ENCODE measurements around the gene KRTAP16-1. TPM values are rescaled to one million over a fixed set of nuclear protein-coding genes. Genes with fewer than 3 reads are reported as not detected.

KRTAP16-1 gene
- total RNA-seq, 1 experiment from 2014 or later: not detected

GRCh38 chr17:41345992-41346391 is 36.9 kb upstream of the KRTAP16-1 start:
- Histone ChIP-seq H3K27ac (ENCODE audit: low read length) (no peak overlapping the region), H3K4me3 (ENCODE audit: low read length) (no peak overlapping the region), H4K20me1 (ENCODE audit: insufficient read depth, low read depth, low read length) (no peaks in the 10 kb centered on the region), H3K27me3 (ENCODE audit: low read length) (no peaks in the 10 kb centered on the region), H3K9me3 (ENCODE audit: low read length) (peaks cover 4% of the 10 kb centered on the region; the same call in 1 of the 2 replicates), H3K9me2 (replicated peaks; ENCODE audit: insufficient read depth, low read length) (no peaks in the 10 kb centered on the region), H3K4me2 (ENCODE audit: low read depth, low read length, poor library complexity, severe bottlenecking) (no peak overlapping the region), H3K9ac (ENCODE audit: low read length) (no peak overlapping the region), H2AFZ (ENCODE audit: low read length) (no peak overlapping the region), H3K79me2 (ENCODE audit: low read length) (no peaks in the 10 kb centered on the region), H3K4me1 (ENCODE audit: low read length) (no peaks in the 10 kb centered on the region), H3K36me3 (ENCODE audit: insufficient read depth, low read length) (no peaks in the 10 kb centered on the region)
- DNase-seq: no peak

GRCh38 chr17:41343029-41343428 is 33.9 kb upstream of the KRTAP16-1 start:
- Histone ChIP-seq H3K36me3 (ENCODE audit: insufficient read depth, low read length) (no peaks in the 10 kb centered on the region), H3K9me3 (ENCODE audit: low read length) (peaks cover 4% of the 10 kb centered on the region; the same call in 1 of the 2 replicates), H3K79me2 (ENCODE audit: low read length) (no peaks in the 10 kb centered on the region), H2AFZ (ENCODE audit: low read length) (no peak overlapping the region), H3K4me2 (ENCODE audit: low read depth, low read length, poor library complexity, severe bottlenecking) (no peak overlapping the region), H3K9ac (ENCODE audit: low read length) (no peak overlapping the region), H4K20me1 (ENCODE audit: insufficient read depth, low read depth, low read length) (no peaks in the 10 kb centered on the region), H3K4me3 (ENCODE audit: low read length) (no peak overlapping the region), H3K4me1 (ENCODE audit: low read length) (no peaks in the 10 kb centered on the region), H3K27me3 (ENCODE audit: low read length) (no peaks in the 10 kb centered on the region), H3K9me2 (replicated peaks; ENCODE audit: insufficient read depth, low read length) (no peaks in the 10 kb centered on the region), H3K27ac (ENCODE audit: low read length) (no peak overlapping the region)
- DNase-seq: no peak

DNA sequence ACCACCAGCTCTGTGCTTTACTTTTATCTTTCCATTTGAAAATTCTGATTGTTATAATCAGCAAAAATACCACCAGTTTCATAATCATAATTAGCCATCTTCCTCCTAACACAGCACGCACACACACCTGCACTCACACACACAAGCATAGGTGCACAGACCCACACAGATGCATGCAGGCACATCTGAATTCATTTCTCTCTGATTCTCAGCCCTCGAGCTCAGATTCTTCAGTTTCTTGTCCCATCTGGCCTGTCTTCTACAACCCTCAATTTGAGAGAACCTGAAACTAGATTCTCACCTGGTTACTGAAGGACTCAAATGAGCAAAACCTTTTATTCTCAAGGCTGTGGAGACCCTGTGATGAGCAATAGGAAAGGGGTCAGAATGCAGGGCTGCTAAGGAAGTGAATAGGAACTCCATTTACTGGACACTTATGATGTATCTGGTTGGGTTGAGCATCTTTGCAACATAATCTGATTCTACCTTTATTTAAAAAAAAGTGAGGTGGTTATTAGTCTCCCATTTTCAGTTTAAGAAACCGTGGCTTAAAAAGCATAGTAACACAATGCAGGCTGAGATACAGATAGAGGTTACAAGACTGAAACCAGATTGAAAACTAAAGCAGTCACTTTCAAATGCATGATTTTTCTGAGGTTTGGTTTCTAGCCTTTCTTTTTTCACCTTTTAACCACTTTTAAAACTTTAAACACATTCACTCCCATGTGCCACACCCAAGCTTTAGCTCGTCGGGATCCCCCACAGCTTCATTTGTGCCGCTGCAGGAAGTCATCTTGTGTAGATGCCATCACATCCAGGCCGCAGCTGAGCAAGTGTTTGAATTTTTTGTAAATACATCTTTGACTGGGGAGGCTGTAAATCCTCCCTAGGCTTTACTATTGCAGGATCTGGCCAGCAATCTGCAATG is 32.1 kb upstream of the KRTAP16-1 start:
- no peak for DNase-seq
- Histone ChIP-seq H3K27me3 (ENCODE audit: low read length) (no peaks in the 10 kb centered on the region), H3K79me2 (ENCODE audit: low read length) (no peaks in the 10 kb centered on the region), H3K9me2 (replicated peaks; ENCODE audit: insufficient read depth, low read length) (no peaks in the 10 kb centered on the region), H2AFZ (ENCODE audit: low read length) (no peak overlapping the region), H3K9me3 (ENCODE audit: low read length) (peaks cover 4% of the 10 kb centered on the region; the same call in 1 of the 2 replicates), H3K4me2 (ENCODE audit: low read depth, low read length, poor library complexity, severe bottlenecking) (no peak overlapping the region), H3K4me1 (ENCODE audit: low read length) (no peaks in the 10 kb centered on the region), H3K27ac (ENCODE audit: low read length) (no peak overlapping the region), H4K20me1 (ENCODE audit: insufficient read depth, low read depth, low read length) (no peaks in the 10 kb centered on the region), H3K9ac (ENCODE audit: low read length) (no peak overlapping the region), H3K36me3 (ENCODE audit: insufficient read depth, low read length) (no peaks in the 10 kb centered on the region), H3K4me3 (ENCODE audit: low read length) (no peak overlapping the region)

GRCh38 chr17:41340494-41340893 is 31.4 kb upstream of the KRTAP16-1 start:
- no peak overlapping the region for H3K4me3 ChIP-seq (ENCODE audit: low read length)

GRCh38 chr17:41339571-41340172 is 30.6 kb upstream of the KRTAP16-1 start:
- Histone ChIP-seq H2AFZ (ENCODE audit: low read length) (no peak overlapping the region), H3K4me1 (ENCODE audit: low read length) (peaks cover under 1% of the 10 kb centered on the region), H3K27me3 (ENCODE audit: low read length) (no peaks in the 10 kb centered on the region), H3K36me3 (ENCODE audit: insufficient read depth, low read length) (no peaks in the 10 kb centered on the region), H4K20me1 (ENCODE audit: insufficient read depth, low read depth, low read length) (no peaks in the 10 kb centered on the region), H3K9ac (ENCODE audit: low read length) (no peak overlapping the region), H3K4me2 (ENCODE audit: low read depth, low read length, poor library complexity, severe bottlenecking) (no peak overlapping the region), H3K9me2 (replicated peaks; ENCODE audit: insufficient read depth, low read length) (no peaks in the 10 kb centered on the region), H3K4me3 (ENCODE audit: low read length) (no peak overlapping the region), H3K27ac (ENCODE audit: low read length) (no peak overlapping the region), H3K9me3 (ENCODE audit: low read length) (peaks cover 4% of the 10 kb centered on the region; the same call in 1 of the 2 replicates), H3K79me2 (ENCODE audit: low read length) (no peaks in the 10 kb centered on the region)
- no peak for DNase-seq

More at GRCh38 chr17:41340494-41340893, 31.4 kb upstream of the KRTAP16-1 start:
- Histone ChIP-seq H3K9me2 (replicated peaks; ENCODE audit: insufficient read depth, low read length) (no peaks in the 10 kb centered on the region), H3K9ac (ENCODE audit: low read length) (no peak overlapping the region), H4K20me1 (ENCODE audit: insufficient read depth, low read depth, low read length) (no peaks in the 10 kb centered on the region), H3K79me2 (ENCODE audit: low read length) (no peaks in the 10 kb centered on the region), H3K27ac (ENCODE audit: low read length) (no peak overlapping the region), H3K4me1 (ENCODE audit: low read length) (no peaks in the 10 kb centered on the region), H3K4me2 (ENCODE audit: low read depth, low read length, poor library complexity, severe bottlenecking) (no peak overlapping the region), H3K36me3 (ENCODE audit: insufficient read depth, low read length) (no peaks in the 10 kb centered on the region), H3K9me3 (ENCODE audit: low read length) (peaks cover 4% of the 10 kb centered on the region; the same call in 1 of the 2 replicates), H3K27me3 (ENCODE audit: low read length) (no peaks in the 10 kb centered on the region), H2AFZ (ENCODE audit: low read length) (no peak overlapping the region)
- no peak for DNase-seq

- H2AFZ ChIP-seq (ENCODE audit: low read length): no peak overlapping the region
- H3K9me2 ChIP-seq (replicated peaks; ENCODE audit: insufficient read depth, low read length): no peaks in the 10 kb centered on the region
- no peaks in the 10 kb centered on the region for H3K79me2 ChIP-seq (ENCODE audit: low read length)
- H4K20me1 ChIP-seq (ENCODE audit: insufficient read depth, low read depth, low read length): no peaks in the 10 kb centered on the region
- H3K9me3 ChIP-seq (ENCODE audit: low read length): peaks cover 4% of the 10 kb centered on the region; the same call in 1 of the 2 replicates
- no peak for DNase-seq
- no peaks in the 10 kb centered on the region for H3K36me3 ChIP-seq (ENCODE audit: insufficient read depth, low read length)
- H3K27me3 ChIP-seq (ENCODE audit: low read length): no peaks in the 10 kb centered on the region
- no peak overlapping the region for H3K4me3 ChIP-seq (ENCODE audit: low read length)
- no peak overlapping the region for H3K27ac ChIP-seq (ENCODE audit: low read length)
- H3K4me2 ChIP-seq (ENCODE audit: low read depth, low read length, poor library complexity, severe bottlenecking): no peak overlapping the region
- peaks cover 7% of the 10 kb centered on the region for H3K4me1 ChIP-seq (ENCODE audit: low read length)
- H3K9ac ChIP-seq (ENCODE audit: low read length): no peak overlapping the region
Observed at GRCh38 chr17:41338961-41339485, 29.9 kb upstream of the KRTAP16-1 start.

DNA sequence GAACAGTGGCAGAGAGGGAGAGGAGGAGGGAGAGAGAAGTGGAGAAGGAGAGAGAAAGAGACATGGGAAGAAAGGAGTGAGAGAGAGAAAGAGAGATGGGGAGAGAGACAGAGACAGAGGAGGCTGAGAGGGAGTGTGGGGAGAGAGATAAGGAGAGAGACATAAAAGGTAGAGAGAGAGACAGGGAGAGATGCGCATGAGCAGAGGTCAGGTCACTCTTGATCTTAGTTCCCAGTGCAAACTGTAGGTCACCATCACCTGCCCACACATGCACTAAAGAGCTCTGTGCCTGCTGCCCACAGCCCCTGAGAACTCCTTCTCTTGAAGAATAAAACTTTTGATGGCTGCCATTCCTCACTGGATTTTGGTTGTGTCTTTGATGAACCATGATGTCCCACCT is 26.6 kb upstream of the KRTAP16-1 start:
- H3K27me3 ChIP-seq (ENCODE audit: low read length): no peaks in the 10 kb centered on the region
- no peaks in the 10 kb centered on the region for H3K9me3 ChIP-seq (ENCODE audit: low read length)
- no peak for DNase-seq
- peaks cover 7% of the 10 kb centered on the region for H3K4me1 ChIP-seq (ENCODE audit: low read length)
- H2AFZ ChIP-seq (ENCODE audit: low read length): no peak overlapping the region
- H3K36me3 ChIP-seq (ENCODE audit: insufficient read depth, low read length): no peaks in the 10 kb centered on the region
- no peaks in the 10 kb centered on the region for H3K79me2 ChIP-seq (ENCODE audit: low read length)
- no peak overlapping the region for H3K9ac ChIP-seq (ENCODE audit: low read length)
- H3K9me2 ChIP-seq (replicated peaks; ENCODE audit: insufficient read depth, low read length): no peaks in the 10 kb centered on the region
- H3K27ac ChIP-seq (ENCODE audit: low read length): no peak overlapping the region
- H4K20me1 ChIP-seq (ENCODE audit: insufficient read depth, low read depth, low read length): no peaks in the 10 kb centered on the region
- no peak overlapping the region for H3K4me3 ChIP-seq (ENCODE audit: low read length)
- no peak overlapping the region for H3K4me2 ChIP-seq (ENCODE audit: low read depth, low read length, poor library complexity, severe bottlenecking)
